ENCODE results near the gene TTYH1. TPM values are rescaled to one million over a fixed set of nuclear protein-coding genes. Genes with fewer than 3 reads are reported as not detected.

The TTYH1 gene
- total RNA-seq = not detected in 2 replicates

GRCh38 chr19:54415208-54415900, at the start of gene TTYH1:
Gene TTYH1 (plus strand): TSS chr19:54415464. CDS start chr19:54415553, 89 bp downstream.

GRCh38 chr19:54448774-54449700, 33.8 kb downstream of the TTYH1 start, which contains the start of gene LENG8:
Gene LENG8 (plus strand): TSS chr19:54449199. CDS start chr19:54451345, 2,146 bp downstream.

GRCh38 chr19:54463531-54464043, 48.3 kb downstream of the TTYH1 start, which contains the start of gene LENG9:
Gene LENG9 (minus strand): TSS chr19:54463778. CDS start chr19:54463526, 252 bp downstream.

GRCh38 chr19:54473071-54473891, 58.0 kb downstream of the TTYH1 start, which contains the start of gene CDC42EP5:
Gene CDC42EP5 (minus strand): TSS chr19:54473296. CDS start chr19:54465547, 7,749 bp downstream.

Other genes starting within 250 kb of the TTYH1 start
- 0.09 and 0.28 TPM in 2 replicates for gene TMC4, start 242.3 kb upstream of the TTYH1 start, total RNA-seq
- 24.7 and 36.4 TPM in 2 replicates for gene MBOAT7, start 225.9 kb upstream of the TTYH1 start, total RNA-seq
- gene TSEN34, start 224.2 kb upstream of the TTYH1 start, total RNA-seq = 47.4 and 53.6 TPM in 2 replicates
- gene RPS9, start 214.6 kb upstream of the TTYH1 start, total RNA-seq = 3,148 and 3,177 TPM in 2 replicates
- gene LILRB3, start 192.5 kb upstream of the TTYH1 start, total RNA-seq = not detected in 2 replicates
- gene LILRA6, start 172.7 kb upstream of the TTYH1 start, total RNA-seq = not detected in 2 replicates
- gene LILRB5, start 158.2 kb upstream of the TTYH1 start, total RNA-seq = not detected in 2 replicates
- not detected in 2 replicates for gene LILRB2, start 134.4 kb upstream of the TTYH1 start, total RNA-seq
- gene LILRA5, start 102.3 kb upstream of the TTYH1 start, total RNA-seq = not detected in 2 replicates
- not detected in 2 replicates for gene LILRA4, start 76.3 kb upstream of the TTYH1 start, total RNA-seq
- not detected in 2 replicates for gene LAIR1, start 50.5 kb upstream of the TTYH1 start, total RNA-seq
- gene LENG8, start 33.7 kb downstream of the TTYH1 start, total RNA-seq = 30.4 and 42.3 TPM in 2 replicates
- gene LENG9, start 48.3 kb downstream of the TTYH1 start, total RNA-seq = 7.3 and 10.2 TPM in 2 replicates
- gene CDC42EP5, start 57.8 kb downstream of the TTYH1 start, total RNA-seq = 12.4 and 16.1 TPM in 2 replicates
- gene LAIR2, start 87.4 kb downstream of the TTYH1 start, total RNA-seq = not detected in 2 replicates
- not detected in 2 replicates for gene LILRA2, start 158.3 kb downstream of the TTYH1 start, total RNA-seq
- gene LILRA1, start 178.2 kb downstream of the TTYH1 start, total RNA-seq = not detected in 2 replicates
- not detected in 2 replicates for gene LILRB1, start 215.0 kb downstream of the TTYH1 start, total RNA-seq
- gene LILRB4, start 247.5 kb downstream of the TTYH1 start, total RNA-seq = not detected in 2 replicates